Fibroblast of gingiva (primary cell): ENCODE measurements around the gene CLK4.

ENCODE experiments used
- DNase-seq: peaks from one replicate; pipeline ENCODE4 v3.0.0-alpha.2; 2011; ENCODE audit warnings: low read depth

CLK4 gene

DNA sequence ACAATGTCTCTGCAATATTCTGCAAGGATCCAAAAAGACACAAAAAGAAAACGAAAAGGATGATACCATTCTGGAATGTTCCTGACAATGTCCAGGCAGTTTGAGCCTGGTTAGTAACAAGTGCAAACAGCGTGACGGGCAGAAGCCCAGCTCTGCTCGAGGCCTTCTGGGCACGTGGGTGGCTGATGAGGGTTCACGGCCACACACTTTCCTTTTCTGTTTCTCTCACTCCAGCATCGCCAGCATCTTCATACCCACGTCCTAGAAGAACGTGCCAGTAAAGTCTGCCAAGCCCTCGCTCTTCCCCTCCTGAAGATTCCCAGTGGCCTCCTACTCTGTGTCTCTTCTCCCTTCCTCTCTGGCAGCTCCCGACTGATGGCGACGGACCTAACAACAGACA is 73.3 kb downstream of the CLK4 start:
- DNase-seq: no peak
